HG03575 (cell line): Measurements from ENCODE around the gene TDRD12.
"Not testable (repeated sequence)": the region's sequence is repeated elsewhere in the genome, so short reads cannot be mapped to it uniquely, and the experiment has no call there.

Source experiments
- ATAC-seq: cut with Tn5 transposase; IDR thresholded peaks from one replicate; pipeline ENCODE4 v1.9.1; 2021; ENCODE audit not compliant: unreplicated experiment, insufficient number of reproducible peaks, low FRiP score; ENCODE audit errors: extremely low read depth

Gene TDRD12

DNA sequence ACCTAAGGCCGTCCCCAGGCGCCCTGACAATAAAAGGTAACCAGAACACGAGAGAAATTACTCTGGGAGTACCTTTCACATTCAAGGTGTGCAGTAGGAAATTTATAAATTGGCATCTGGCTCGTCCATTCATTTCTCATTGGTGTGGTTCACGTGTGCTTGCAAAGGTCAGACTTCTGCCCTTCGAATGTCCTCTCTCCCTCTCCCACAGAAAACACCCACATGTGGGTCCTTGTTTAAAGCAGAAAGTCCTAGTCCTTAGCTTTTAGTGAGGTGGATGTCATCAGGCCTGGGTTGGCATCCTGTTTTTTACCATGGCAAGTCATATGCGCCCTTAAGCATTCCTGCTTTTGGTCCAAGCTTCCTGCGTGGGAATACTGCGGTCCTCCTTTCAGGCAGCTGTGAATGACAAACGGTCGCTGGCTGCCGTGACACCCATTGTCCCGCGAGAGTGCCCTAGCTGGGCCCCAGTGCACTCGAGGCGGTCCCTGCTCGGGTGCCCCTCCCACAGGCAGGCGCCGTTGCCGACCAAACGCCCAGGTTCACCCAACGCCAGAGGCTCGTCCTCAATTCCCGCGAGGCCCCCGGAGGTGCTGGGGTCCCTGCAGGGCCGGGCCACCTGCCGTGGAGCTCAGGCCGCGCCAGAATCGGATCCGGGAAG, 28.1 kb upstream of the TDRD12 start, which contains the start of gene NUDT19:
Gene NUDT19 (plus strand): TSS at position 531 of the 661 bp plus-strand sequence. CDS start 140 bp downstream, outside the sequence.
- ATAC-seq, result no peak

DNA sequence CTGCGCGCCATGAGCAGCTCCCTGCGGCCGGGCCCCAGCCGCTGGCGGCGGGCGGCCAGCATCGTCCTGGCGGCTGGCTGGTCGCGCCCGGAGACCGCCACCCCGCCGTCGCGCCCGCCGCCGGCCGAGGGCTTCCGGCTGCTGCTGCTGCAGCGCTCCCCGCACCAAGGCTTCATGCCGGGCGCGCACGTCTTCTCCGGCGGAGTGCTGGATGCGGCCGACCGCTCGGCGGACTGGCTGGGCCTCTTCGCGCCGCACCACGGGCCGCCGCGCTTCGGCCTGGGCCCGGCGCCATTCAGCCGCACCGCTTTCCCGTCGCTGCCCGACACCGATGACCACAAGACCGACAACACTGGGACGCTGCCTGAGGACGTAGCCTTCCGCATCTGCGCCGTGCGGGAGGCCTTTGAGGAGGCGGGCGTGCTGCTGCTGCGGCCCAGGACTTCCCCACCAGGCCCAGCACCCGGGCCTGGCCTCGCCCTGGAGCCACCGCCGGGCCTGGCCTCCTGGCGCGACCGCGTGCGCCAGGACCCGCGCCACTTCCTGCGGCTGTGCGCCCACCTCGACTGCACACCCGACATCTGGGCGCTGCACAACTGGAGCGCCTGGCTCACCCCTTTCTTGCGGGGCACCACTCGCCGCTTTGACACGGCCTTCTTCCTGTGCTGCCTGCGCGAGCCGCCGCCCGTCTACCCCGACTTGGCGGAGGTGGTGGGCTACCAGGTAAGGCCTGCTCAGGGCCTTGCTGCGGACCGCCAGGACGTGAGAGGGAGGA, 27.4 kb upstream of the TDRD12 start:
- ATAC-seq, result no peak

DNA sequence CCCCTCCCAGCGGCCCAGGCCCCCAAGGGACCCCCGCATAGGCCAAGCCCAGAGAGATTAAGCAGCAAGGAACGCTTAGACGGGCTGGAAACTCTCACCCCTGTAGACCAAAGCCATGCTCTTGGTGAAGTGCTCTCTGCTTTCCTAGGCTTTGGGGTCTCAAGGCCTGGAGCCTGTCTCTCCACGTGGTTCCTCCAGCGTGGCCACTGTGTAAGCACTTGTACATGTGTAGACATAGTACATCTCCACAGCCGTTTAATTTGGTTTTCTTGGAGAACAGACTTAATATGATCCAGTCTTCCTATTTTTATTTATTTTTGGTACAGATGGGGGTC, 26.9 kb upstream of the TDRD12 start:
- ATAC-seq, result no peak

DNA sequence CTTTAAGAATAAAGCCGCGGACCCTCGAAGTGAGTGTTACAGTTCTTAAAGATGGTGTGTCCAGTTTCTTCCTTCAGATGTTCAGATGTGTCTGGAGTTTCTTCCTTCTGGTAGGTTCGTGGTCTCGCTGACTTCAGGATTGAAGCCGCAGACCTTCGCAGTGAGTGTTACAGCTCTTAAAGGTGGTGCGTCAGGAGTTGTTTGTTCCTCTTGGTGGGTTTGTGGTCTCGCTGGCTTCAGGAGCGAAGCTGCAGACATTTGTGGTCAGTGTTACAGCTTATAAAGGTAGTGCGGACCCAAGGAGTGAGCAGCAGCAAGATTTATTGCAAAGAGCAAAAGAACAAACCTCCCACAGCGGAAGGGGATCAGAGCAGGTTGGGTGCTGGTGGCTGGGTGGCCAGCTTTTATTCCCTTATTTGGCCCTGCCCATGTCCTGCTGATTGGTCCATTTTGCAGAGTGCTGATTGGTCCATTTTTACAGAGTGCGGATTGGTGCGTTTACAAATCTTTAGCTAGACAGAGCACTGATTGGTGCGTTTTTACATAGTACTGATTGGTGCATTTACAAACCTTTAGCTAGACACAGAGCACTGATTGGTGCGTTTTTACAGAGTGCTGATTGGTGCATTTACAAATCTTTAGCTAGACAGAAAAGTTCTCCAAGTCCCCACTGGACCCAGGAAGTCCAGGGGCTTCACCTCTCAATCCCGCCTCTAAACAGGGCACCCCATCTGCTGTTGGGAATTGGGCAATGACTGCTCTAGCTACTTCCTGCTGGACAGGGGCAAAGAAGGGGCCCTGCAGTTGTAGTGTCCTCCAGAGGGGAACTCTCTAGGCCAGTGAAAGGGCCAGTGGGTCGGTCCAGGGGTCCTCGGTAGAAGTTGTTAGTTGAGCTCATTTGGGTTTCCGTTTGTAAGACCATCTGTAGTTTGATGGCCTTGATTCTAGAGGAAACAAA, 26.1 kb upstream of the TDRD12 start:
- ATAC-seq, result not testable (repeated sequence)

DNA sequence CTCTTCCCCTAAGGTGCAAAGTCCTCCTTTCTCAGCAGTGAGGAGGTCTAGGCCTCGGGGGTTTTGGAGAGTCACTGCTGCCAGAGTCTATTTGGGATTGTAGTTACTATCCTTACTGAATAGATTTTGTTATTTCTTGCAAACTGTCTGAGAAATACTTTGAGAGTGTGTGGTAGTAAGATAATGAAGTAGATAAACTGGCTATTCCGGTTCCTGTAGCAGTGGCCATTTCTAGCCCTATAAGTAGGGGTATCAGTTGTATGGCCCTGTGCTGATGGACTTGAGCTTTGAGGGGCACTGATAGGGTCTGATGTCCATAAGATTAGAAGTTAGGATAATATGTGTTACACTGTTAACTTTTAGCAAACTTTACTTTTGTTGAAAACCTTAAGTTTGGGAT, 25.3 kb upstream of the TDRD12 start:
- ATAC-seq, result not testable (repeated sequence)

DNA sequence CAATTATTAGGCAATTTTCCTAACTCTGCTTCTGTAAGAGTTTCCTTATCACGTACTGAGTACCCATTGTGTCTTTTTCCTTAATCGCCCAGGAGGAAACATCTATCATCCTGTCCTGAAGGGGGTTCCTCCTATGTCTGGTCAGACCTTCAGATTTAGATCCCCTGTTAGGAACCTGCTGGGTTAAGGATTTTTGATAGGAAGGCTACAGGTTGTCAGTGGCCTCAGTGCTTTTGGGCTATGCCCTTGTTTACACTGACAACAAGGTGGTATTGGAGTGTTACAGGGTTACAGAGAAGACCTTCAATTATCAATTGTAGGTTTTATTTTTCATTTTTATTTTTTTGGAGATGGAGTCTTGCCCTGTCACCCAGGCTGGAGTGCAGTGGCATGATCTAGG, 24.7 kb upstream of the TDRD12 start:
- not testable (repeated sequence) for ATAC-seq

- not testable (repeated sequence) for ATAC-seq
These were observed 24.1 kb upstream of the TDRD12 start for GRCh38 chr19:32695506-32695905.

GRCh38 chr19:32696771-32697170, 22.8 kb upstream of the TDRD12 start:
- not testable (repeated sequence) for ATAC-seq

DNA sequence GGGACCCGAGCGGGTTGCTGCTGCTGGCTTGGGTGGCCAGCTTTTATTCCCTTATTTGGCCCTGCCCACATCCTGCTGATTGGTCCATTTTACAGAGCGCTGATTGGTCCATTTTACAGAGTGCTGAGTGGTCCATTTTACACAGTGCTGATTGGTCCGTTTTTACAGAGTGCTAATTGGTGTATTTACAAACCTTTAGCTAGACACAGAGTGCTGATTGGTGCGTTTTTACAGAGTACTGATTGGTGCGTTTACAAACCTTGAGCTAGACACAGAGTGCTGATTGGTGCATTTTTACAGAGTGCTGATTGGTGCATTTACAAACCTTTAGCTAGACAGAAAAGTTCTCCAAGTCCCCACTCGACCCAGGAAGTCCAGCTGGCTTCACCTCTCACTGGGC, 19.4 kb upstream of the TDRD12 start:
- not testable (repeated sequence) for ATAC-seq

GRCh38 chr19:32702010-32702409, 17.6 kb upstream of the TDRD12 start:
- no peak for ATAC-seq

DNA sequence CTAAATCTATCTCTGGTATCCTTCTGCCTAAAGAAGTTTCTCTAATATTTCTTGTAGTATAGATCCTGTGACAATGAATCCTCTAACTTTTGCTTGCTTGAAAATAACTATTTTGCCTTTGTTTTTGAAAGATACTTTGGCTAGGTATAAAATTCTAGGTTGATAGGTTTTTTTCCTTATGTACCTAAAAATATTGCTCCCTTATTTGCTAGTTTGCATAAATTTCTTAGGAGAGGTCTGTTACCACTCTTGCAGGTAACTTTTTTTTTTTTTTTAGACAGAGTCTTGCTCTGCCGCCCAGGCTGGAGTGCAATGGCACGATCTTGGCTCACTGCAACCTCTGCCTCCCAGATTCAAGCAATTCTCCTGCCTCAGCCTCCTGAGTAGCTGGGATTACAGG, 15.6 kb upstream of the TDRD12 start:
- not testable (repeated sequence) for ATAC-seq

DNA sequence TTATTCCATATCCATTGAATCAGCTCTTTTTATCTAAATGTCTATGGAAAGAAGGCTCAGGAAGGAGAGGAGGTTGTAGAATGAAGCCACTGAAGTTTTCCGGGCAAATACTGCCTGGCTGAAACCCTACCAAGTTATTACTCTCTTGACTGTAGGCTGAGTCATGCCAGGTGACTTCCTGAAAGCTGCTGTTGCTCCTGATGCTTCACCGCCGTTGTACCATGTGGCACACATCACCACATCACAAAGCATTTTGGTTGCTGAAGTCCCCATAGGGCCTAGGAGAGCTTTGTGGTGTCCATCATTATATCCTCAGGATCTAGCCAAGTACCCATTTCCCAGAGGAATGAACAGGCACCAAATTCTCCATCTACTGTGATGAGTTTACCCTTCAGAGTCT, 11.1 kb upstream of the TDRD12 start:
- no peak for ATAC-seq

- ATAC-seq, result no peak
These were observed 10.5 kb upstream of the TDRD12 start for GRCh38 chr19:32709032-32709431.

DNA sequence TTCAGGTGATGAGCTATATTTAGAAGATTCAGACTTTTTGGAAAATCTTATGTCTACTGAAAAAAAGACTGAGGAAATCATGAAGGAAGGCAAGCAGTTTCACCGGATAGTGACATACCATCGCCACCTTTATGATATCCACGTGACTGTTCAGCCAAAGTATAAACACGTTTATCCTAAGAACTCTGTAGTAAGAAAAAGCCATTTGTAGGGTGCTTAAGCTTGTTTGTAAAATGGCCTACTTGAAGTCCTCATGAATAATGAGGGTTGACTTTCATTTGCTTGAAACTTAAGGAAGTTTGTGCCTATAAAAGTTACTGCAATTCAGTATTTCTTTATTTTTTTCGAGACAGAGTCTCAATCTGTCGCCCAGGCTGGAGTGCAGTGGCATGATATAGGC, 7.8 kb upstream of the TDRD12 start:
- ATAC-seq, result no peak

DNA sequence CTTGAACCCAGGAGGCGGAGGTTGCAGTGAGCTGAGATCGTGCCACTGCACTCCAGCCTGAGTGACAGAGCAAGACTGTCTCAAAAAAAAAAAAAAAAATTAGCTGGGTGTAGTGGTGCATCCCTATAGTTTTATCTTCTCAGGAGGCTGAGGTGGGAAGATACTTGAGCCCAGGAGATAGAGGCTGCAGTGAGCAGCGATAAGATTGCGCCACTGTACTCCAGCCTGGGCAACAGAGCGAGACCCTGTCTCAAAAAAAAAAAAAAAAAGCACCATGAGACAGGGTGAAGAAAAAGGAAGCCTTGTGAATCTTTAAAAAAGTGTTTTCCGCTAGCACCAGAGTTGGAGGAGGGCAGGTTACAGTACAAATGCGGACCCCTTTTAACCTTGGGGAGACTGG, 3.4 kb upstream of the TDRD12 start:
- not testable (repeated sequence) for ATAC-seq

- ATAC-seq, result no peak
These were observed 2.1 kb upstream of the TDRD12 start for GRCh38 chr19:32717496-32717895.

- ATAC-seq, result no peak
These were observed 1.3 kb upstream of the TDRD12 start for GRCh38 chr19:32718286-32718685.

- no peak for ATAC-seq
These were observed 809 bp downstream of the TDRD12 start for GRCh38 chr19:32720216-32720935.

DNA sequence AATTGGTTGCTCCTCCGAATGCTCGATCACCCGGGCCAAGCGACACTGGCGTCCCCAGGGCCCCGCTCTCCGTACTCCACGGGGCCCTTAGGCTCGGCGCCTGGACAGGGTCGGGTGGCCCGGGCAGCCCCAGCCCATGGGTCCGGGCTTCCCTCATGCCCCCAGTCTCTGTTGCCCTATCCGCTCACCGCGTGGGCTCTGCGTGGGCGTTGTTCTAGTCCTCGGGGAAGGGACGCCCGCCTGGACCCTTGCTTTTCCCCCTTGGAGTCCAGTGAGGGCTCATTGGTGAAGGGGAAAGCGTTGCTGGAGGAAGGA, 1.3 kb downstream of the TDRD12 start:
- ATAC-seq, result no peak
